GM19452 (cell line): Measurements from ENCODE around the gene PPID.
"Not testable (repeated sequence)": the region's sequence is repeated elsewhere in the genome, so short reads cannot be mapped to it uniquely, and the experiment has no call there.

Experiments
- ATAC-seq: cut with Tn5 transposase; IDR thresholded peaks from one replicate; pipeline ENCODE4 v1.9.1; 2021; ENCODE audit not compliant: unreplicated experiment

Gene PPID

GRCh38 chr4:158669310-158669709, 53.9 kb downstream of the PPID start:
- ATAC-seq, result no peak

- ATAC-seq, result no peak
These were observed 55.5 kb downstream of the PPID start for GRCh38 chr4:158667651-158668198.

DNA sequence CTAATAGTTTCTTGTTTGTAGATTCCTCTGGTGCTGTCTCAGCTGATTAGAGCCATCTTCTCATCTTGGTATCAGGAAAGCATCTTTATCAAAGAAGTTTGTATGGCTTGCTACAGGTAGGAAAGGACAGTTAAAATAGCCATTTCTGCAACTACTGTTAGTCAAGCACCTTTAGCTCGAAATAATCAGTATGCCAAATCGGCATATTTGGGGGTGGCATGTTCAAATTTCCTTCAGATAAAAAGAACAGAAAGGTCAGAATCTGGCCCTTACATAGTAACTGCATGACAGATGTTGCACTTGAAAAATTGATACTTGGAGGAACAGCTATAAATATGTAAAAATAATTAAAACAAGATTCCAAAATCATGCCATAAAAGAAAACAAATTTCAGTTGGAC, 56.3 kb downstream of the PPID start:
- no peak for ATAC-seq

DNA sequence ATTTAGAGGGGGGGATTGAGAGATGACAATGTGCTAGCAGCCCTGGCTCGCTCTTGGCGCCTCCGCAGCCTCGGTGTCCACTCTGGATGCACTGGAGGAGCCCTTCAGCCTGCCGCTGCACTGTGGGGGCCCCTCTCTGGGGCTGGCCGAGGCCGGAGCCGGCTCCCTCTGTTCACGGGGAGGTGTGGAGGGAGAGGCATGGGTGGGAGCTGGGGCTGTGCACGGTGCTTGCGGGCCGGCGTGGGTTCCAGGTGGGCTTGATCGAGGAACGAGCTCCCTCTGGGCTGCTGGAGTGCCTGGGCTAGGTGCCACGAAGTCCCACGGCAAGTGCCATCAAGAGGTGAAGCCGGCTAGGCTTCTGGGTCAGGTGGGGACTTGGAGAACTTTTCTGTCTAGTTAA, 58.4 kb downstream of the PPID start:
- no peak for ATAC-seq

DNA sequence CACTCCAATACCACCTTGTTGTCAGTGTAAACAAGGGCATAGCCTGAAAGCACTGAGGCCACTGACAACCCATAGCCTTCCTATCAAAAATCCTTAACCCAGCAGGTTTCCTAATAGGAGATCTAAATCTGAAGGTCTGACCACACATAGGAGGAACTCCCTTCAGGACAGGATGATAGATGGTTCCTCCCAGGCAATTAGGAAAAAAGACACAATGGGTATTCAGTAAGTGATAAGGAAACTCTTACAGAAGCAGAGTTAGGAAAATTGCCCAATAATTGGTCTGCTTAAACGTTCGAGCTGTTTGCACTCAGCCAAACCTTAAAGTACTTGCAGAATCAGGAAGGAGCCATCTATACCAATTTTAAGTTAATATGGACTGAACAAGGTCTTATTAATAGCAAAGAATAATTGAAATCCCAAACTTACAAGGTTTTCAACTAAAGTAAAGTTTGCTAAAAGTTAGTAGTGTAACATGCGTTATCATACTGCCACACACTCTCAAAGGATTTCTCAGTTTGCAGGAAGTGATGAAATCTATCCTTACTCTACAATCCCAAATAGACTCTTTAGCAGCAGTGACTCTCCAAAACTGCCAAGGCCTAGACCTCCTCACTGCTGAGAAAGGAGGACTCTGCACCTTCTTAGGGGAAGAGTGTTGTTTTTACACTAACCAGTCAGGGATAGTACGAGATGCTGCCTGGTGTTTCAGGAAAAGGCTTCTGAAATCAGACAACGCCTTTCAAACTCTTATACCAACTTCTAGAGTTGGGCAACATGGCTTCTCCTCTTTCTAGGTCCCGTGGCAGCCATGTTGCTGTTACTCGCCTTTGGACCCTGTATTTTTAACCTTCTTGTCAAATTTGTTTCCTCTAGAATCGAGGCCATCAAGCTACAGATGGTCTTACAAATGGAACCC, 59.2 kb downstream of the PPID start:
- ATAC-seq, result not testable (repeated sequence)

DNA sequence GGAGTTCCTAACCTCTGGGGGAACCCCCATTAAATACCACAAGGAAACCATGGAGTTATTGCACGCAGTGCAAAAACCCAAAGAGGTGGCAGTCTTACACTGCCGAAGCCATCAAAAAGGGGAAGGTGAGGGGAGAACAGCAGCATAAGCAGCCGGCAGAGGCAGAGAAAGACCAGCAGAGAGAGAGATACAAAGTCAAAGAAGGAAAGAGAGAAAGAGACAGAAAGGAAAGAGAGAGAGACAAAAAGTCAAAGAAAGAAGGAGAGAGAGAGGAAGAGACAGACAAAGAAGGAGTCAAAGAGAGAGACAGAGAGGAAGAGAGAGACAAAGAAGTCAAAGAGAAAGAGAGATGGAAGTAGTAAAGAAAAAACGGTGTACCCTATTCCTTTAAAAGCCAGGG, 59.9 kb downstream of the PPID start:
- ATAC-seq, result not testable (repeated sequence)
